ENCODE measurements around the gene AGFG2. TPM values are rescaled to one million over a fixed set of nuclear protein-coding genes. Genes with fewer than 3 reads are reported as not detected.

Gene AGFG2
- total RNA-seq, 3 donors from 2014 or later (not counting 1 experiment from before 2014, with no cell fraction given), result 21.5 to 32.6 (median 22.2) TPM

DNA sequence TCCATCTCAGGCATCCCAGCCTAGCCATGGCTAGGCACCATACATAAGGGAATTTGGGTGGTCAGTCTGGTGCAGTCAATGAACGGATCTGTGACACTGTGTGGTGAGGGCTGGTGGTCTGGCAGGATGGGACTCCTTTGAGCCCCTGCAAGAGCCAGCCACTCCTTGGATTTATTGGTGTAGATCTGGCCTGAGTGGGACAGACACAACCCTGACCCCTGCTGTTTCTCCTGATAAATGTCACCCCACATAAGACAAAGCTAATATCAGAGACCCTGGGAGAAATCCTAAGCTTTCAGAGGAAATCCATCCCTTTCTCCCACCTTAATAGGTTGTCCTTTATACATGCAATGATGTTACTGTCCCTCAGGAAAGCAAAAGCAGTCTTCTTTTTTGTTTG, 49.4 kb downstream of the AGFG2 start:
- Mint-ChIP-seq H3K4me3 (peak overlapping the region; percentile 52), H3K36me3 (no peaks in the 10 kb centered on the region), H3K4me1 (peaks cover 16 to 29% of the 10 kb centered on the region in 2 donors), H3K27me3 (ENCODE audit: low read depth in 2 of 2) (peaks cover 7 to 18% of the 10 kb centered on the region in 2 donors), H3K9me3 (no peaks in the 10 kb centered on the region), H3K27ac (no peak overlapping the region)
- Histone ChIP-seq H3K9me3 (ENCODE audit: control insufficient read depth, insufficient read depth, low read length) (no peaks in the 10 kb centered on the region), H3K4me1 (ENCODE audit: control insufficient read depth, insufficient read depth, low read length) (peaks cover 28% of the 10 kb centered on the region), H3K4me3 (ENCODE audit: low read length) (no peak overlapping the region), H3K27me3 (ENCODE audit: control insufficient read depth, insufficient read depth, low read length) (peaks cover 3% of the 10 kb centered on the region), H3K36me3 (ENCODE audit: control insufficient read depth, insufficient read depth, low read length) (no peaks in the 10 kb centered on the region), H3K27ac (ENCODE audit: low read length) (no peak overlapping the region)
- WGBS (ENCODE audit: insufficient coverage), result 73% methylated on average over 1 of the region's 1 CpG
- TF ChIP-seq, protein P1, sequence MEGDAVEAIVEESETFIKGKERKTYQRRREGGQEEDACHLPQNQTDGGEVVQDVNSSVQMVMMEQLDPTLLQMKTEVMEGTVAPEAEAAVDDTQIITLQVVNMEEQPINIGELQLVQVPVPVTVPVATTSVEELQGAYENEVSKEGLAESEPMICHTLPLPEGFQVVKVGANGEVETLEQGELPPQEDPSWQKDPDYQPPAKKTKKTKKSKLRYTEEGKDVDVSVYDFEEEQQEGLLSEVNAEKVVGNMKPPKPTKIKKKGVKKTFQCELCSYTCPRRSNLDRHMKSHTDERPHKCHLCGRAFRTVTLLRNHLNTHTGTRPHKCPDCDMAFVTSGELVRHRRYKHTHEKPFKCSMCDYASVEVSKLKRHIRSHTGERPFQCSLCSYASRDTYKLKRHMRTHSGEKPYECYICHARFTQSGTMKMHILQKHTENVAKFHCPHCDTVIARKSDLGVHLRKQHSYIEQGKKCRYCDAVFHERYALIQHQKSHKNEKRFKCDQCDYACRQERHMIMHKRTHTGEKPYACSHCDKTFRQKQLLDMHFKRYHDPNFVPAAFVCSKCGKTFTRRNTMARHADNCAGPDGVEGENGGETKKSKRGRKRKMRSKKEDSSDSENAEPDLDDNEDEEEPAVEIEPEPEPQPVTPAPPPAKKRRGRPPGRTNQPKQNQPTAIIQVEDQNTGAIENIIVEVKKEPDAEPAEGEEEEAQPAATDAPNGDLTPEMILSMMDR (IDR thresholded peaks at IDR 0.05), result no peak
- intact Hi-C loops (cut with micrococcal nuclease), result loop anchor here (5.0 kb wide), 1 partner anchor 41 kb away; no protein-coding TSS in a partner anchor
- ATAC-seq (no peak), DNase-seq (peak in 1 of 2 donors; percentile 50)

DNA sequence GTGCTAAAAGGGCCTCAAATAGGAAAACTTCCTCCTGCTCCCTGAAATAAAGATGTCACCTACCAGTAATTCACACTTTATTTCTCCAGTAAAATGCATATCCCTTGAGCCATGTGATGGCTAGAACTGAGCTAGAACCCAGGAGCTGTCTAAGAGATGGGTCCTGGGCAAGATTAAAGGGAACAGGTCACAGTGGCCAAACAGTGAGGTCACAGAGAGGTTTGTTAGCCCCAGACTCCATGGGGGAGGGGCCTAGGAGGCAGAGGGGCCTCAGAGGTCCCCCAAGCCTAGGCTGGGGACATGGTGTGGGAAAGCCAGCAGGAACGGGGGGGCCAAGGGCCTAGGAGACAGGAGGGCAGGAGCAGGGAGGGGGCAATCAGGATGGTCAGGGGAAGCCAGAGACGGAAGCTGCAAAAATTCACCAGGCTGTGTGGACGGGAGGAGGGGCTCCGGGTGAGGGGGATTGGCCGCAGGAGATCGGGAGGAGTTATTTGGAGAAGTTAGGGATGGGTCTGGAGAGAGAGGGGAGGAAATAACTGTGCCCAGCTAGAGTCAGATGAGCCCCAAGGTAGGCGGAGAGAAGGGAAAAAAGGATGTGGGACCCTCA, 50.4 kb downstream of the AGFG2 start:
- Mint-ChIP-seq H3K27ac (no peak overlapping the region), H3K4me1 (peaks cover 9 to 20% of the 10 kb centered on the region in 2 donors), H3K9me3 (no peaks in the 10 kb centered on the region), H3K27me3 (ENCODE audit: low read depth in 2 of 2) (peaks cover 7 to 18% of the 10 kb centered on the region in 2 donors), H3K4me3 (peak overlapping the region; percentile 37), H3K36me3 (no peaks in the 10 kb centered on the region)
- Histone ChIP-seq H3K27ac (ENCODE audit: low read length) (no peak overlapping the region), H3K36me3 (ENCODE audit: control insufficient read depth, insufficient read depth, low read length) (no peaks in the 10 kb centered on the region), H3K4me1 (ENCODE audit: control insufficient read depth, insufficient read depth, low read length) (peaks cover 18% of the 10 kb centered on the region), H3K4me3 (ENCODE audit: low read length) (no peak overlapping the region), H3K9me3 (ENCODE audit: control insufficient read depth, insufficient read depth, low read length) (no peaks in the 10 kb centered on the region), H3K27me3 (ENCODE audit: control insufficient read depth, insufficient read depth, low read length) (peaks cover 3% of the 10 kb centered on the region)
- ATAC-seq (no peak), DNase-seq (no peak)
- WGBS (ENCODE audit: insufficient coverage), result 71% methylated on average over 7 of the region's 7 CpGs
- intact Hi-C loops (cut with micrococcal nuclease), result loop anchor here (5.0 kb wide), 1 partner anchor 42 kb away; no protein-coding TSS in a partner anchor
- TF ChIP-seq, protein P1 (IDR thresholded peaks at IDR 0.05), result no peak

DNA sequence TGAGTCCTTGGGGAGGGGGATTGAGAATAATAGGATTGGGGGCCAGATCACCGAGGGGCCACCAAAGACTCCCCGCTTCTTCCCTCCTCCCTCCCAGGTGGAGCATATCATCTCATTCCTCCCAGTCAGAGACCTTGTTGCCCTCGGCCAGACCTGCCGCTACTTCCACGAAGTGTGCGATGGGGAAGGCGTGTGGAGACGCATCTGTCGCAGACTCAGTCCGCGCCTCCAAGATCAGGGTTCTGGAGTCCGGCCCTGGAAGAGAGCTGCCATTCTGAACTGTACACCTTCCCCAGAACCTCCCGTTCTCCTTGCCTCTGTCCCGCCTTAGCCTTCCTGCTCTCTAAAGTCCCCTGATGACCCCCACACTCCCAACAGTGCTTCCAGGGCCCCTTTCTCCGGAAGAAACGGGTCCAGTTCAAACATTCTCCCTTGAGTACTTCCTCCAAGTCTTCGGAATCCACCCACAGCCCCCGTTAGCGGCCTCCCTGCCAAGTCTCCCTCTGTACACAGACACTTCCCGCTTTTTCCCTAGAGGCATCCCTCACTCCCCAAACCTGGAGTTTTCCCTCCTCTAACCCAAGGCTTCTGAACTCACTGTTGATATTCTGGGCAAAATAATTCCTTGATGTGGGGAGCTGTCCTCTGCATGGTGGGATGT, 51.2 kb downstream of the AGFG2 start:
- H3K9me3 ChIP-seq (ENCODE audit: control insufficient read depth, insufficient read depth, low read length), result no peaks in the 10 kb centered on the region
- H3K27ac Mint-ChIP-seq, result no peak overlapping the region
- no peak overlapping the region for H3K27ac ChIP-seq (ENCODE audit: low read length)
- no peaks in the 10 kb centered on the region for H3K9me3 Mint-ChIP-seq
- intact Hi-C loops (cut with micrococcal nuclease), result no loop called here
- TF ChIP-seq, protein P1 (IDR thresholded peaks at IDR 0.05), result no peak
- H3K4me1 ChIP-seq (ENCODE audit: control insufficient read depth, insufficient read depth, low read length), result peaks cover 10% of the 10 kb centered on the region
- DNase-seq (no peak), ATAC-seq (no peak)
- peaks cover 3% of the 10 kb centered on the region for H3K27me3 ChIP-seq (ENCODE audit: control insufficient read depth, insufficient read depth, low read length)
- no peaks in the 10 kb centered on the region for H3K36me3 Mint-ChIP-seq
- no peaks in the 10 kb centered on the region for H3K36me3 ChIP-seq (ENCODE audit: control insufficient read depth, insufficient read depth, low read length)
- H3K27me3 Mint-ChIP-seq (ENCODE audit: low read depth in 2 of 2), result peaks cover 7 to 18% of the 10 kb centered on the region in 2 donors
- no peak overlapping the region for H3K4me3 Mint-ChIP-seq
- WGBS (ENCODE audit: insufficient coverage), result 54% methylated on average over 18 of the region's 20 CpGs
- peaks cover 4 to 13% of the 10 kb centered on the region in 2 donors for H3K4me1 Mint-ChIP-seq
- no peak overlapping the region for H3K4me3 ChIP-seq (ENCODE audit: low read length)
